Stimulated activated CD8-positive, alpha-beta memory T cell treated with anti-CD3 and anti-CD28 coated beads, Interleukin-15, amount 100 ng/mL, for 48 hours (primary cell): ENCODE data around the gene NSD1.
A peak's percentile ranks its signal among the peaks of the same experiment; 100 is the strongest.

ENCODE experiments used
- DNase-seq, 2 donors: peaks; one replicate each; pipeline ENCODE4 v3.0.0-alpha.2; 2020; ENCODE audit warnings: low read depth in 2 of 2

Gene NSD1

GRCh38 chr5:177133096-177133852, at the start of gene NSD1:
TSS of gene NSD1 (plus strand) at chr5:177133773. CDS start at chr5:177135104, 1,331 bp downstream.
- peak; percentile 86 to 90 for DNase-seq

GRCh38 chr5:177084175-177084574, 49.4 kb upstream of the NSD1 start:
- no peak for DNase-seq

GRCh38 chr5:177085985-177086653, 47.5 kb upstream of the NSD1 start:
- no peak for DNase-seq

- peak; percentile 36 to 47 for DNase-seq
Measured at GRCh38 chr5:177086654-177087397, 46.7 kb upstream of the NSD1 start, which contains the start of gene FGFR4. TSS of gene FGFR4 (plus strand) at chr5:177086915. CDS start at chr5:177089603, 2,688 bp downstream.

- no peak for DNase-seq
Measured at GRCh38 chr5:177087398-177088005, 46.1 kb upstream of the NSD1 start.

GRCh38 chr5:177089127-177089526, 44.4 kb upstream of the NSD1 start:
- DNase-seq, result no peak

- no peak for DNase-seq
Measured at GRCh38 chr5:177089825-177090641, 43.5 kb upstream of the NSD1 start.

GRCh38 chr5:177090813-177091212, 42.8 kb upstream of the NSD1 start:
- DNase-seq, result no peak

- DNase-seq, result no peak
Measured at GRCh38 chr5:177091232-177091631, 42.3 kb upstream of the NSD1 start.

- DNase-seq, result no peak
Measured at GRCh38 chr5:177092178-177093081, 41.1 kb upstream of the NSD1 start.

GRCh38 chr5:177093082-177093712, 40.4 kb upstream of the NSD1 start:
- DNase-seq, result no peak

- DNase-seq, result no peak
Measured at GRCh38 chr5:177093803-177094202, 39.8 kb upstream of the NSD1 start.

GRCh38 chr5:177094224-177095087, 39.1 kb upstream of the NSD1 start:
- no peak for DNase-seq

- DNase-seq, result no peak
Measured at GRCh38 chr5:177095088-177095669, 38.4 kb upstream of the NSD1 start.

GRCh38 chr5:177096162-177097015, 37.2 kb upstream of the NSD1 start:
- no peak for DNase-seq

GRCh38 chr5:177097016-177097985, 36.3 kb upstream of the NSD1 start:
- no peak for DNase-seq
